HG03442 (cell line): ENCODE measurements around the gene TMEM132D.
A peak's percentile ranks its signal among the peaks of the same experiment; 100 is the strongest.
"Not testable (repeated sequence)": the region's sequence is repeated elsewhere in the genome, so short reads cannot be mapped to it uniquely, and the experiment has no call there.

Experiments
- ATAC-seq: cut with Tn5 transposase; IDR thresholded peaks from one replicate; pipeline ENCODE4 v1.9.1; 2021; ENCODE audit warnings: mild to moderate bottlenecking, moderate library complexity; ENCODE audit not compliant: unreplicated experiment

Gene TMEM132D

GRCh38 chr12:129903956-129904829 is at the start of gene TMEM132D:
TSS of gene TMEM132D (minus strand) at chr12:129904025.
- no peak for ATAC-seq

- no peak for ATAC-seq
Observed at GRCh38 chr12:129949651-129950050, 45.8 kb upstream of the TMEM132D start.

- no peak for ATAC-seq
Observed at GRCh38 chr12:129941618-129942017, 37.8 kb upstream of the TMEM132D start.

GRCh38 chr12:129938089-129938488 is 34.3 kb upstream of the TMEM132D start:
- ATAC-seq = no peak

- no peak for ATAC-seq
Observed at GRCh38 chr12:129937426-129937825, 33.6 kb upstream of the TMEM132D start.

GRCh38 chr12:129928643-129929042 is 24.8 kb upstream of the TMEM132D start:
- ATAC-seq = no peak

GRCh38 chr12:129927316-129927900 is 23.6 kb upstream of the TMEM132D start:
- ATAC-seq = no peak

GRCh38 chr12:129911428-129912049 is 7.7 kb upstream of the TMEM132D start:
- ATAC-seq = peak; percentile 78

GRCh38 chr12:129909051-129910020 is 5.5 kb upstream of the TMEM132D start:
- ATAC-seq = no peak

- ATAC-seq = no peak
Observed at GRCh38 chr12:129903092-129903945, 506 bp downstream of the TMEM132D start.

- no peak for ATAC-seq
Observed at GRCh38 chr12:129902371-129903091, 1.3 kb downstream of the TMEM132D start.

GRCh38 chr12:129901254-129901653 is 2.6 kb downstream of the TMEM132D start:
- no peak for ATAC-seq

GRCh38 chr12:129900306-129900705 is 3.5 kb downstream of the TMEM132D start:
- ATAC-seq = no peak

- ATAC-seq = not testable (repeated sequence)
Observed at GRCh38 chr12:129899045-129899444, 4.8 kb downstream of the TMEM132D start.

- ATAC-seq = no peak
Observed at GRCh38 chr12:129893691-129894090, 10.1 kb downstream of the TMEM132D start.

- ATAC-seq = no peak
Observed at GRCh38 chr12:129887101-129887500, 16.7 kb downstream of the TMEM132D start.

GRCh38 chr12:129886541-129886940 is 17.3 kb downstream of the TMEM132D start:
- no peak for ATAC-seq

- no peak for ATAC-seq
Observed at GRCh38 chr12:129885287-129885686, 18.5 kb downstream of the TMEM132D start.

- ATAC-seq = no peak
Observed at GRCh38 chr12:129877411-129877810, 26.4 kb downstream of the TMEM132D start.
